ENCODE measurements around the gene CCDC192. TPM values are rescaled to one million over a fixed set of nuclear protein-coding genes. Genes with fewer than 3 reads are reported as not detected.
"Not testable (repeated sequence)": the region's sequence is repeated elsewhere in the genome, so short reads cannot be mapped to it uniquely, and the experiment has no call there.

Gene CCDC192, protein sequence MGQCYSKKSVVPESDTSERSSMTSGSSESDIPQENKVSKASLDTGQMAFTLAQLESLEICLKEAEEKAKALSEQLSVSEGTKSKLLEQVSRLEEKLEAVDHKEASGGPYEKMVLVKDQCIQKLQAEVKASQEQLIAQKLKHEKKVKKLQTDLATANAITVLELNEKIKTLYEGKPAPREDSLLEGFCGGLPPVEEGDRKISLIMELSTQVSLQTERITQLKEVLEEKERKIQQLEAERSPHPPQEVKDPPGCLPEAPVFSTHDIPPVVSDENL
- not detected for polyA plus RNA-seq (2012; ENCODE audit: insufficient read depth, insufficient read length)

- DNase-seq (ENCODE audit: low read depth, low spot score), result no peak
These were observed at the start of gene CCDC192 for GRCh38 chr5:127702926-127703561. TSS of gene CCDC192 (plus strand) at chr5:127703391. CDS start at chr5:127703446, 55 bp downstream.

GRCh38 chr5:127656825-127657224 lies 46.4 kb upstream of the CCDC192 start:
- DNase-seq (ENCODE audit: low read depth, low spot score), result no peak
- H3K4me3 ChIP-seq (ENCODE audit: low read length), result no peak overlapping the region

More at GRCh38 chr5:127702926-127703561, at the start of gene CCDC192:
- H3K4me3 ChIP-seq (ENCODE audit: low read length), result no peak within 1 kb of the TSS

DNA sequence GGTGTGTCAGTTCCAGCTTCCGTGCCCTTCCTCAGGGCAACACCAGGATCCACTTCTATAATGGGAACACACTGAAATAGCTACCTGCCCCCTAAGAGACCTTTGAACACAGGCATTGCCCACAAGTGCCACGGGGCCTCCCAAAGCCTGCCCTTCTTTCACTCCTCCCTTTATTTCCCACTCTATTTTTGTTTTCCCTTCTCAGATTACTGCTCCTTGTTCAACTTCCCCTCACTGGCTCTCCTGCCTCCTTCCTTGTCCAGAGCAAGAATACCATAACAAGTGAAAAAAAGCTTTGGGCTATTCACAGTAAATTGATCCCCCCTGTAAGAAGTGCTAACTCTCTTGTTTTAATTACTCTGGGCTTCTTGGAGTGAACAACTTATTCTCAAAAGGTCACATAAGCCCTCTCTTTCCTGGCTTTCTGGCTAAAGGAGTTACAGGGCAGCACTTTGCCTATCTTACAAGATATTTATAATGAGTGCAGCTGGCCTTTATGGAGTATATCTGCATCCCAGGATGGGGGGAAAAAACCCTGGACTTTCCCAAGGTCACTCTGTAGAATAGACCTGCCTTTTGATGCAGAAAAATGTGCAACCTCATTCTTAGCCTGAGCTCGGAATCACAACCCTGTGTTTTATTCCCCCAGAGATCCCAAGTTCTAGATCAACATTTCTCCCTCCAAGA lies 43.0 kb upstream of the CCDC192 start:
- H3K4me3 ChIP-seq (ENCODE audit: low read length), result no peak overlapping the region
- DNase-seq (ENCODE audit: low read depth, low spot score), result no peak

- H3K4me3 ChIP-seq (ENCODE audit: low read length), result no peak overlapping the region
- DNase-seq (ENCODE audit: low read depth, low spot score), result no peak
These were observed 39.1 kb upstream of the CCDC192 start for GRCh38 chr5:127664093-127664492.

DNA sequence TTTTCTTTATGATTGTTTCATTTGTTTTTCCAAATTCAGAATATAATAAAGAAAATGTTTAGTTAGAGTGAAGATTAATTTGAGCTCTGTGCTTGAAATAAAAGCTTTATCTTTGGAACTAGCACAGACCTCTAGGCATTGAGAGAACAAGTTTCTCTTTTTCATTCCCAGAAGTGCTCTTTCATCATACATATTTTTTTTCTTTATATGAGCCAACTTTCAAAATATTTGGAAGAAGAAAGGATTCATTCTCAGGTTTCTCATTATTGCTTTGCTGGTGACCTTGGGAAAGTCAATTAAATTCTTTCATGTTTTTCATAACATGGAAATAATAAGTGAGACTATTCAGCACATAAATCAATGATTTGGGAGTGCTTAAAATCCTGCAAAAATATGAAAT lies 37.5 kb upstream of the CCDC192 start:
- DNase-seq (ENCODE audit: low read depth, low spot score), result no peak
- H3K4me3 ChIP-seq (ENCODE audit: low read length), result no peak overlapping the region

GRCh38 chr5:127666043-127666716 lies 37.0 kb upstream of the CCDC192 start:
- no peak overlapping the region for H3K4me3 ChIP-seq (ENCODE audit: low read length)
- DNase-seq (ENCODE audit: low read depth, low spot score), result no peak

- no peak overlapping the region for H3K4me3 ChIP-seq (ENCODE audit: low read length)
- no peak for DNase-seq (ENCODE audit: low read depth, low spot score)
These were observed 35.3 kb upstream of the CCDC192 start for GRCh38 chr5:127667926-127668325.

DNA sequence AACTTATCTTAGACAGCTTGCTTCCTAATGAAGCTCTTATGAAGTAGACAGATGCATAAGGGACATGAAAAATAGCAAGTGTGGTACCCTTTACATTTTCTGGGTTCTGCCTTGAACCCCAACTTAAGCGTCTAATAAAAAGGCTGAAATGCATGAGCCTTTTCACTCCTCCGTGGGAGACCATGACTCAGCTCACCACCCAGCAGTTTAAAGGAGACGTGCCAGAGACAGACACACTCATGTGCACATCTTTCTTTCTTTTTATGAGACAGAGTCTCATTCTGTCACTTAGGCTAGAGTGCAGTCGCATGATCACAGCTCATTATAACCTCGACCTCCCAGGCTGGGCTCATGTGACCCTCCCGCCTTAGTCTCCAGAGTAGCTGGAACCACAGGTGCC lies 32.0 kb upstream of the CCDC192 start:
- no peak for DNase-seq (ENCODE audit: low read depth, low spot score)
- no peak overlapping the region for H3K4me3 ChIP-seq (ENCODE audit: low read length)

DNA sequence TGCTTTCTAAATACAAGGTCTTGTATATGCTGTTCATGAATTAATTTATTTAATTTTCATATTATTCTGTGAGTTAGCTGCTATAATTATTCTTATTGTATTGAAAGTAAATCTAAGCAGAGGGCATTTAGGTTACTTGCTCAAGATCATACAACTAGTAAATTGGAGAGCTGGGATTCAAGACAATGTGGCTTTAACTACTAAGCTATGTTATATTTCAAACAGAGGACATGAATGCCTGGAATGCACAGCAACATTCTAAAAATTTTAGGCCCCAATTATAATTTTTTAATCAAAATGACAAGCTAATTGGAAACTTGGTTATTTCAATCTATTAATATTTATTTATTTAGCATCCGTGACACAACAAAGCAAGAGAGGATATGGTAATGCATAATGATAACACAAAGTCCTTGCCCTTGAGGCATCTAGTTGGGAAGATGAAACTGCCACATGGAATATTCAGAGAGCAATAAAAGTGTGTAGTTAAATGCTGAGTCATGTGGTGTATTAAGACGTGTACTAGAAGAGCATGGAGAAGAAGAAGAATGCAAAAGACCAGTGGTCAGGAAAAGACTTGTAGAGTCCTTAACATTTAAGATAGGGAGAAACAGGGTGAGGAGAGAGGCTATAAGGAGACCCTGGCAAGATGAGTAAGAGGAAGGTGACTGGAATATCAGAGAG lies 29.9 kb upstream of the CCDC192 start:
- DNase-seq (ENCODE audit: low read depth, low spot score), result no peak

GRCh38 chr5:127676951-127677350 lies 26.2 kb upstream of the CCDC192 start:
- not testable (repeated sequence) for H3K4me3 ChIP-seq (ENCODE audit: low read length); DNase-seq (ENCODE audit: low read depth, low spot score)

More for the DNA sequence above, 29.9 kb upstream of the CCDC192 start:
- no peak overlapping the region for H3K4me3 ChIP-seq (ENCODE audit: low read length)

- DNase-seq (ENCODE audit: low read depth, low spot score); H3K4me3 ChIP-seq (ENCODE audit: low read length): not testable (repeated sequence)
These were observed 23.4 kb upstream of the CCDC192 start for GRCh38 chr5:127679691-127680330.

DNA sequence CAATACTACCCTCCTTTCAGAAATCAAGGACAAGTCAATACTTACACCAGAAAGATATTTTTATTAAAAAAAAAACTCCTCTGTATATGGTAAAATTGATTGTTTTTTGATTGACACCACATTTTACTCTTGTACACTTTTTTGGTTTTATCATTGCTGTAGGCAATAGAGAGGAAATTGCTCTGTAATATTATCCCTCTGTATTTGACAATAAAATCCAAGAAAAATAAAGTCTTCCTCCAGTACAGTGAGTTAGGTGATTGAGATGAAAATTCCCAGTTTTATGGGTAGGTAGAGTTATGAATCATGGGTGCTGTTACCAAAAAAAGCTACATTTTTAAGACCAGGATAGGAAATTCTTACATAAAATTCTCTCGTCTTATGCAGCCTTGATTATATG lies 22.6 kb upstream of the CCDC192 start:
- no peak overlapping the region for H3K4me3 ChIP-seq (ENCODE audit: low read length)
- DNase-seq (ENCODE audit: low read depth, low spot score), result no peak

- no peak overlapping the region for H3K4me3 ChIP-seq (ENCODE audit: low read length)
- DNase-seq (ENCODE audit: low read depth, low spot score), result no peak
These were observed 20.2 kb upstream of the CCDC192 start for GRCh38 chr5:127683008-127683407.

GRCh38 chr5:127684726-127685467 lies 18.3 kb upstream of the CCDC192 start:
- DNase-seq (ENCODE audit: low read depth, low spot score), result no peak
- H3K4me3 ChIP-seq (ENCODE audit: low read length), result no peak overlapping the region

- DNase-seq (ENCODE audit: low read depth, low spot score), result no peak
- H3K4me3 ChIP-seq (ENCODE audit: low read length), result no peak overlapping the region
These were observed 17.5 kb upstream of the CCDC192 start for GRCh38 chr5:127685662-127686061.

GRCh38 chr5:127686424-127686823 lies 16.8 kb upstream of the CCDC192 start:
- no peak for DNase-seq (ENCODE audit: low read depth, low spot score)
- H3K4me3 ChIP-seq (ENCODE audit: low read length), result no peak overlapping the region

DNA sequence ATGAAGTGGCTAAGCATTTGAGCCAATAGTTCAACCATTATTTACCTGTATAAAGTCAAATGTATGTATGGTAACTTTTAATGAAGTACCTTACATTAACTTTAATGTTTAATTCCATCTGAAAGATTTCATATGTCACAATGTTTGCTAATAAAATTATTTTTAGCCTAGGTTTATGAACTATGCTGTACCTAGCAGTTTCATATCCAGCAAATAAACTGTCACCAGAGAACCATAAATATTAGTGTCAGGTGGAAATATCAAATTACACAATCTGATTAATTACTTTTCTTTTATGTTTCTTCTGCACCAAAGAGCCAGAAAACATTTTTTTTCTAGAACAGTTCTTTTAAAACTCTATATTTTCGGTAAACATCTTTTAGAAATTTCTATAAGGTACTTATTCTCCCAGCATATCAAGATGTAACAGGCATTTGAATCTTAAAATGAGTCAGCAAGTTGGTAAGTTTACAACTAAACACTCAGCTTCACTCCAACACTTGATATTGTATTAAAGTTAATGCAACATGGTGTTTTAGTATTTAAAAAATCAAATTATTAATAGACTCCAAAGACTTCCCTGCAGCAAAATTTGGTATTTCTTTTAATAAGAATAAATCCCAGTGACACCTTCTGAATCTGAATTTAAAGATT lies 8.5 kb upstream of the CCDC192 start:
- DNase-seq (ENCODE audit: low read depth, low spot score), result no peak
- H3K4me3 ChIP-seq (ENCODE audit: low read length), result no peak overlapping the region

DNA sequence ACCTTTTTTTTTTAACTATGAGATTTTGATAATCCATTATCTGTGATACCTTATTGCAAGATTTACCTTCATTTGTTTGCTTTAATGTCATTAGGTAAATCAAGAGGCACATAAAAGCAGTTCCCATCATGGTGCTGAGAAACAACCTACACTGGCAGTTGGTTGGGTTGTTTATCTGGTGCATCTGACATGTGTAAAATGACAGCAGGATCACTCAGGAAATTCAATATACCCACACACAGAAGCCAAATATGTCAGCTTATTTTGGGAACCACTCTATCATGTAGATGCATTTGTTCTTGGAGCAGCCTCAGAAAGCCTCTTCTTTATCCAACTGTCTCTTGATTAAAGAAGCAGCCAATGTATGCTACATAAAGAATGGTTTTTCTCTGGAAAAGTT lies 7.8 kb upstream of the CCDC192 start:
- DNase-seq (ENCODE audit: low read depth, low spot score), result no peak
- H3K4me3 ChIP-seq (ENCODE audit: low read length), result no peak overlapping the region
